Pancreas (tissue), 10 donors: ENCODE data around the gene ADCY3. TPM values are rescaled to one million over a fixed set of nuclear protein-coding genes. Genes with fewer than 3 reads are reported as not detected.
"Not testable (repeated sequence)": the region's sequence is repeated elsewhere in the genome, so short reads cannot be mapped to it uniquely, and the experiment has no call there.

Experiments used
- ATAC-seq, 4 donors: fragments of 200-7000 bp; cut with Tn5 transposase; one replicate each; pipeline versions ENCODE4 v1.8.0 to v1.9.1; 2020; ENCODE audit warnings: mild to moderate bottlenecking in 4 of 4, moderate library complexity in 4 of 4
- DNase-seq, 6 donors: peaks; one replicate each; pipeline ENCODE4 v3.0.0-alpha.2; 2020
- FAIRE-seq: peaks from 2 replicates; lab custom pipeline; 2012; peaks lifted over from hg19 to GRCh38; lab: Jason Lieb, UNC
- H3K27ac ChIP-seq, 4 donors: fragments of 200-600 bp; sonication (generic); 1 replicate in 3 of 4; 2 replicates in 1 of 4; pipeline versions ENCODE4 v1.5.0 to v1.8.0; 2020
- H3K27me3 ChIP-seq, 4 donors: fragments of 200-600 bp; one replicate each; pipeline ENCODE4 v1.8.0; 2021
- H3K36me3 ChIP-seq, 3 donors: fragments of 200-600 bp; sonication (generic) in 1 of 3; one replicate each; pipeline versions ENCODE4 v1.5.0 to v1.8.0; 2020 to 2021
- H3K4me1 ChIP-seq, 3 donors: fragments of 200-600 bp; one replicate each; pipeline ENCODE4 v1.8.0; 2021
- H3K4me3 ChIP-seq, 4 donors: fragments of 200-600 bp; sonication (generic) in 2 of 4; one replicate each; pipeline versions ENCODE4 v1.5.0 to v1.8.0; 2020 to 2021
- H3K9me3 ChIP-seq, 4 donors: fragments of 200-600 bp; one replicate each; pipeline ENCODE4 v1.8.0; 2021
- WGBS, 2 donors: extraction: QIAGEN DNeasy Blood & Tissue Kit; methylation state at CpG; one replicate each; pipeline ENCODE4 v1.1.7; 2013; 5-methylcytosine and 5-hydroxymethylcytosine counted together
- intact Hi-C, 3 donors: fragments of 100-400 bp; cut with DNase I; formaldehyde crosslinking; loops; one replicate each; pipeline versions ENCODE4 v1.11.1 to v1.14.2; 2022
- polyA plus RNA-seq, 2 donors: library from polyadenylated mRNA; stranded (reverse); fragments of 200-250 nt; gene quantifications; one replicate each; pipeline ENCODE4 v1.2.3, GENCODE V29; 2013
- total RNA-seq, 6 donors: library from RNA; stranded (reverse); fragmentation: NEBNext Ultra II Directional in 4 of 6; extraction: Animal tissue kit (Norgen Biotek cat#: 25700) in 4 of 6; gene quantifications; one replicate each; pipeline versions ENCODE4 v1.2.1 to v1.2.4, GENCODE V29; 2021 to 2023
- TF ChIP-seq, protein P1 (sequence below), 4 donors: fragments of 200-600 bp; sonication (generic) in 3 of 4; IDR thresholded peaks; one replicate each; pipeline versions ENCODE4 v1.5.0 to v1.8.0; 2021; ENCODE audit warnings: antibody characterized with exemption in 4 of 4
- donor health status: healthy with polysubstance abuse.
- donor health status: DM: no; HTN: no; CAD: no; lungs with moderate emphysema.
- donor health status: DM: no; HTN: no; CAD: no.
- donor health status: control.
- donor health status: control.
- donor health status: Bipolar disorder and iron deficiency.
- donor health status: DM: yes; HTN: yes; CAD: no.
- donor health status: DM: no; HTN: no; CAD: no.
- donor health status: DM: no; HTN: no; CAD: no.
- donor health status: DM: yes; HTN: yes; CAD: no.

Gene ADCY3
- total and polyA plus RNA-seq, 8 donors, result 4.7 to 29.4 (median 11.0) TPM

DNA sequence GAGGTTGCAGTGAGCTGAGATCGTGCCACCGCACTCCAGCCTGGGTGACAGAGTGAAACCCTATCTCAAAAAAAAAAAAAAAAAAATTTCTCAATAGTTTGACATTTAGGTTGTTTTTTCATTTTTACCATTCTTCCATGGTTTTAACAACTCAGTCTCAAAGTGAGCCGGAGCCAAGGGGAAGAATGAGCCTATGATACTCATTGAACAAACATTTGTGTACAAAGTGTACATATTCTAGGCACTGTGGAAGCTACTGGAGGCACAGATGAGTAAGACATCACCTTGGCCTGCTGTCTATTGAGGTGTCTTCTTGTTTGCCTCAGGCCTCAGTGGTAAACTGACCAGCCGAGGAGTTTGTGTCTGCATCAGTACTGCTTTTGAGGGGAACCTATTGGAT is 104.9 kb downstream of the ADCY3 start:
- intact Hi-C loops, result no loop called here

DNA sequence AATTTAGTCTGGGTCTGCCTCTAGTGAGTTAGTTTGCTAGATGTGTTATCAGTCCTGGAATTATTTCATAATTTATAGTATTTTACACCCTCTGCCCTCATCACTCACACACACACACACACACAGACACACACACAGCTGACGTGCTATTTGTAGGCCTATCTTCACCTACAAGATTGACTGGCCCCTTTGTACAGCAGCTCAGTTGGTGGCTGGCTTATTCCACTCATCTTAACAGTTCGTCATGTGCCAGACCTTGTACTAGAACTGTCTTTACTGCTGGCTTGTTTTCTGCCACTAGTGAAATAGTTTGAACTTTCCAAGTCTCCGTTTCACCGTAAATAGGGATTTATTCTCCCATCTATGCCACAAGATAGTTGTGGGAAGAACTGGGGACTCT is 105.5 kb downstream of the ADCY3 start:
- H3K4me1 ChIP-seq, result peaks cover 0 to 6% (median 0%) of the 10 kb centered on the region in 3 donors
- ATAC-seq, result no peak
- no peaks in the 10 kb centered on the region for H3K9me3 ChIP-seq
- H3K27ac ChIP-seq, result no peak overlapping the region
- no peak for FAIRE-seq
- TF ChIP-seq, protein P1, sequence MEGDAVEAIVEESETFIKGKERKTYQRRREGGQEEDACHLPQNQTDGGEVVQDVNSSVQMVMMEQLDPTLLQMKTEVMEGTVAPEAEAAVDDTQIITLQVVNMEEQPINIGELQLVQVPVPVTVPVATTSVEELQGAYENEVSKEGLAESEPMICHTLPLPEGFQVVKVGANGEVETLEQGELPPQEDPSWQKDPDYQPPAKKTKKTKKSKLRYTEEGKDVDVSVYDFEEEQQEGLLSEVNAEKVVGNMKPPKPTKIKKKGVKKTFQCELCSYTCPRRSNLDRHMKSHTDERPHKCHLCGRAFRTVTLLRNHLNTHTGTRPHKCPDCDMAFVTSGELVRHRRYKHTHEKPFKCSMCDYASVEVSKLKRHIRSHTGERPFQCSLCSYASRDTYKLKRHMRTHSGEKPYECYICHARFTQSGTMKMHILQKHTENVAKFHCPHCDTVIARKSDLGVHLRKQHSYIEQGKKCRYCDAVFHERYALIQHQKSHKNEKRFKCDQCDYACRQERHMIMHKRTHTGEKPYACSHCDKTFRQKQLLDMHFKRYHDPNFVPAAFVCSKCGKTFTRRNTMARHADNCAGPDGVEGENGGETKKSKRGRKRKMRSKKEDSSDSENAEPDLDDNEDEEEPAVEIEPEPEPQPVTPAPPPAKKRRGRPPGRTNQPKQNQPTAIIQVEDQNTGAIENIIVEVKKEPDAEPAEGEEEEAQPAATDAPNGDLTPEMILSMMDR (IDR thresholded peaks at IDR 0.05), result no peak
- no peak overlapping the region for H3K4me3 ChIP-seq
- 85 to 86% methylated on average over 4 of the region's 4 CpGs for WGBS, 2 donors
- no peak for DNase-seq
- intact Hi-C loops, result no loop called here
- H3K27me3 ChIP-seq, result no peaks in the 10 kb centered on the region
- no peaks in the 10 kb centered on the region for H3K36me3 ChIP-seq

More for the DNA sequence above, 104.9 kb downstream of the ADCY3 start:
- Histone ChIP-seq H3K27ac (no peak overlapping the region), H3K4me3 (no peak overlapping the region), H3K36me3 (no peaks in the 10 kb centered on the region), H3K4me1 (peaks cover 0 to 6% (median 0%) of the 10 kb centered on the region in 3 donors), H3K9me3 (no peaks in the 10 kb centered on the region), H3K27me3 (no peaks in the 10 kb centered on the region)
- 96 to 99% methylated on average over 4 of the region's 4 CpGs for WGBS, 2 donors
- TF ChIP-seq, protein P1 (IDR thresholded peaks at IDR 0.05), result no peak
- no peak for FAIRE-seq
- no peak for ATAC-seq
- no peak for DNase-seq

DNA sequence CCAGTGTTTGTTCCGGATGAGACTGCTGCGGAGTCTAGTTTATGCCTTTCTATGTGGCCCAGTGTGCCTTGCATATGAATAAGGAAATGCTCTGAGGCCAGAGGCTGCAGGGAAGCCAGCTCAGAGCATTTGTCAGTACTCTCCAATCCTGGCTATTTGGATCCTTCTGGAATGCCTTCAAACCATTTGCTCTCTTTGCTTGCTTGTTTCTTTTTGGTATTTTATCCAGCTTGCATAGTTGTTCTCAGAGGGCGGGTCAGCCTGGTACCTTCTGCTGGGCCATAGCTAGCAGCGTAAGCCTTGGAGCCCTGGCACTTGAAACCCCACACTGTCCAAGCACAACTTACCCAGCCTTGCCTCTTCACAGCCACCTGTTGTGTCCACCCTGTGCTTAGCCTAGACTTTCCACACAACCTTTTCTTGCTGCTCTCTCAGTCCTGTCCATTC is 106.3 kb downstream of the ADCY3 start:
- Histone ChIP-seq H3K27me3 (no peaks in the 10 kb centered on the region), H3K27ac (no peak overlapping the region), H3K9me3 (no peaks in the 10 kb centered on the region), H3K4me1 (peaks cover 0 to 6% (median 0%) of the 10 kb centered on the region in 3 donors), H3K4me3 (no peak overlapping the region), H3K36me3 (no peaks in the 10 kb centered on the region)
- no peak for FAIRE-seq
- WGBS, 2 donors, result 95 to 96% methylated on average over 4 of the region's 4 CpGs
- TF ChIP-seq, protein P1 (IDR thresholded peaks at IDR 0.05), result no peak
- DNase-seq, result no peak
- intact Hi-C loops, result no loop called here
- ATAC-seq, result no peak

DNA sequence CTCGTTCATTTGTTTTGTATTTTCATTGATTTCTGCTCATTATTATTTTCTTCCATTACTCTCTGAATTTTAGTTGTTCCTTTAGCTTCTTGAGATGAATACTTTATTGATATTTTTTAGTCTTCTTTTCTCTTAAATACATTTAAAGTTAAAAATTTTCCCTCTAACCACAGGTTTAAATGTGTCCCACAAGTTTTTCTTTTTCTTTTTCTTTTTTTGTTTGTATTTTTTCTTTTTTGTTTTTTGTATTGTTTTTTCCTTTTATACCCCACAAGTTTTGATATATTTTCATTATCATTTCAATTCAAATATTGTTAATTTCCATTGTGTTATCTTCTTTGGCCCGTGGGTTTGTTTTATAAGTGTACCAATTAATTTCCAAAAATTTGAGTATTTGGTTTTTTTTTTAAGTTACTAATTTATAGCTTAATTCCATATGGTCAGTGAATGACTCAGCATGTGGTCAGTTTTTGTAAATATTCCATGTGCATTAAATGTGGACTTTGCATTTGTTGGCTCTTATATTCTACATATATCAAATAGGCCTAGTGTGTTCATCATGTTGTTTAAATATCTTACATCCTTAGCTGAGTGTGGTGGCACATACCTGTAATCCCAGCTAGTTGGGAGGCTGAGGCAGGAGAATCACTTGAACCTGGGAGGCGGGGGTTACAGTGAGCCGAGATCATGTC is 110.6 kb downstream of the ADCY3 start:
- Histone ChIP-seq H3K36me3 (no peaks in the 10 kb centered on the region), H3K4me3 (no peak overlapping the region), H3K9me3 (no peaks in the 10 kb centered on the region), H3K4me1 (no peaks in the 10 kb centered on the region), H3K27ac (no peak overlapping the region), H3K27me3 (no peaks in the 10 kb centered on the region)
- intact Hi-C loops, result no loop called here
- DNase-seq, result no peak
- TF ChIP-seq, protein P1 (IDR thresholded peaks at IDR 0.05), result no peak
- peak; percentile 23 for FAIRE-seq
- WGBS, 2 donors, result 81 to 85% methylated on average over 4 of the region's 4 CpGs
- no peak for ATAC-seq

DNA sequence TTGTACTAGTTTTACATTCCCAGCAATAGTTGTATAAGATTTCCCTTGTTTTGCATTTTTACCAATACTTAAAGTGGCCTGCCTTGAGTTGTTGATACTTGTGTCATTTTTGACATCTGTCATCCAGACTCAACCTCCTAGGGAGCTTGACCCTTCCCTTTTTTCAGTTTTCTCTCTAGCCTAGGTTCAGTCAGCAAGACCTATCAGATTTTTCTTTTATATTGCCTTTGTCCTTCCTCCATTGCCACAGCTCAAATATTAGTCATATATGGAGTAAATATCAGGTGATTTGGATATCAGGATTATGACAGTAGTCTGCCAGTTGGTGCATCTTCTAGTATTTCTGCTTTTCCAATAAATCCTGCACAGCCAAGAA is 113.4 kb downstream of the ADCY3 start:
- intact Hi-C loops, result no loop called here
- Histone ChIP-seq H3K4me1 (no peaks in the 10 kb centered on the region), H3K27me3 (no peaks in the 10 kb centered on the region), H3K36me3 (no peaks in the 10 kb centered on the region), H3K9me3 (no peaks in the 10 kb centered on the region), H3K27ac (no peak overlapping the region), H3K4me3 (no peak overlapping the region)
- DNase-seq, result no peak
- no peak for ATAC-seq
- TF ChIP-seq, protein P1 (IDR thresholded peaks at IDR 0.05), result no peak
- FAIRE-seq, result no peak

DNA sequence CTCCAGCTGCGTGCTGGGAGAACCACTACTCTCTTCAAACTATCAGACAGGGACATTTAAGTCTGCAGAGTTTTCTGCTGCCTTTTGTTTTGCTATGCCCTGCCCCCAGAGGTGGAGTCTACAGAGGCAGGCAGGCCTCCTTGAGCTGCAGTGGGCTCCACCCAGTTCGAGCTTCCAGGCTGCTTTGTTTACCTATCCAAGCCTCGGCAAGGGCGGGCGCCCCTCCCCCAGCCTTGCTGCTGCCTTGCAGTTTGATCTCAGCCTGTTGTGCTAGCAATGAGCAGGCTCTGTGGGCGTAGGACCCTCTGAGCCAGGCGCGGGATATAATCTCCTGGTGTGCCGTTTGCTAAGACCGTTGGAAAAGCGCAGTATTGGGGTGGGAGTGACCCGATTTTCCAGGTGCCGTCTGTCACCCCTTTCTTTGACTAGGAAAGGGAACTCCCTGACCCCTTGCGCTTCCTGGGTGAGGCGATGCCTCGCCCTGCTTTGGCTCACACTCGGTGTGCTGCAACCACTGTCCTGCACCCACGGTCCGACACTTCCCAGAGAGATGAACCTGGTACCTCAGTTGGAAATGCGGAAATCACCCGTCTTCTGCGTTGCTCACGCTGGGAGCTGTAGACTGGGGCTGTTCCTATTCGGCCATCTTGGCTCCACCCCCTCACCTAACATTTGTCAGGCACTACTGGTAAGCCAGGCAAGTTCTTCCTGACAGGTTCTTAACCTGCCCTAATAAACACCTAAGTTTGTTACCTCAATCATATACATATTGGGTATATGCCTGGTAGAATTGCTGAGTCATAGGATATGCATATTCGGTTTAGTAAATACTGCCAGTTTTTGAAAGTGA is 114.0 kb downstream of the ADCY3 start:
- intact Hi-C loops, result not testable (repeated sequence)

DNA sequence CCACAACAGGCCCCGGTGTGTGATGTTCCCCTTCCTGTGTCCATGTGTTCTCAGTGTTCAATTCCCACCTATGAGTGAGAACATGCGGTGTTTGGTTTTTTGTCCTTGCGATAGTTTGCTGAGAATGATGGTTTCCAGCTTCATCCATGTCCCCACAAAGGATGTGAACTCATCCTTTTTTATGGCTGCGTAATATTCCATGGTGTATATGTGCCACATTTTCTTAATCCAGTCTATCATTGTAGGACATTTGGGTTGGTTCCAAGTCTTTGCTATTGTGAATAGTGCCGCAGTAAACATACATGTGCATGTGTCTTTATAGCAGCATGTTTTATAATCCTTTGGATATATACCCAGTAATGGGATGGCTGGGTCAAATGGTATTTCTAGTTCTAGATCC is 119.5 kb downstream of the ADCY3 start:
- intact Hi-C loops, H3K27me3 ChIP-seq, H3K4me3 ChIP-seq, H3K36me3 ChIP-seq, FAIRE-seq, H3K27ac ChIP-seq, DNase-seq, ATAC-seq, H3K9me3 ChIP-seq, H3K4me1 ChIP-seq: not testable (repeated sequence)
- 84 to 97% methylated on average over 4 to 5 of the region's 5 CpGs for WGBS, 2 donors

More for the DNA sequence above, 114.0 kb downstream of the ADCY3 start:
- ATAC-seq, DNase-seq, H3K27me3 ChIP-seq, H3K27ac ChIP-seq, H3K9me3 ChIP-seq, FAIRE-seq, H3K36me3 ChIP-seq, H3K4me1 ChIP-seq, H3K4me3 ChIP-seq: not testable (repeated sequence)
- 92 to 98% methylated on average over 25 of the region's 25 CpGs for WGBS, 2 donors
